Endodermal cell (in vitro differentiated cells): ENCODE measurements around the gene SREK1IP1. TPM values are rescaled to one million over a fixed set of nuclear protein-coding genes. Genes with fewer than 3 reads are reported as not detected.
A peak's percentile ranks its signal among the peaks of the same experiment; 100 is the strongest.

Source experiments
- DNase-seq: peaks from one replicate; pipeline ENCODE4 v3.0.0-alpha.2; 2017
- H3K27ac ChIP-seq: 2 replicates; pipeline ENCODE4 v1.5.1; 2013; ENCODE audit warnings: mild to moderate bottlenecking, low read depth, low read length, moderate library complexity
- H3K27me3 ChIP-seq: 2 replicates; pipeline ENCODE4 v1.6.1; 2013; ENCODE audit warnings: mild to moderate bottlenecking, low read length, moderate library complexity; ENCODE audit not compliant: insufficient read depth, control insufficient read depth, poor library complexity, severe bottlenecking
- H3K36me3 ChIP-seq: 2 replicates; pipeline ENCODE4 v1.7.0; 2013; ENCODE audit warnings: mild to moderate bottlenecking, low read length, moderate library complexity; ENCODE audit not compliant: control insufficient read depth, insufficient read depth
- H3K4me1 ChIP-seq: one replicate; pipeline ENCODE4 v1.7.0; 2013; ENCODE audit warnings: low read length; ENCODE audit not compliant: control insufficient read depth, insufficient read depth
- H3K4me3 ChIP-seq: 2 replicates; pipeline ENCODE4 v1.5.1; 2013; ENCODE audit warnings: mild to moderate bottlenecking, low read length, moderate library complexity
- H3K9ac ChIP-seq: 2 replicates; pipeline ENCODE4 v1.6.1; 2013; ENCODE audit warnings: mild to moderate bottlenecking, low read length, moderate library complexity; ENCODE audit not compliant: poor library complexity, severe bottlenecking; ENCODE audit errors: extremely low read depth
- H3K9me3 ChIP-seq: 2 replicates; pipeline ENCODE4 v1.6.1; 2013; ENCODE audit warnings: mild to moderate bottlenecking, low read length, moderate library complexity; ENCODE audit not compliant: control insufficient read depth
- H3K27ac Mint-ChIP-seq: 2 replicates; pipeline ENCODE4 v1.8.0; 2020; ENCODE audit warnings: mixed read lengths
- H3K27me3 Mint-ChIP-seq: 2 replicates; pipeline ENCODE4 v1.8.0; 2021; ENCODE audit warnings: mild to moderate bottlenecking, mixed read lengths; ENCODE audit not compliant: insufficient read depth
- H3K36me3 Mint-ChIP-seq: 2 replicates; pipeline ENCODE4 v1.8.0; 2020; ENCODE audit warnings: low read depth, mixed read lengths
- H3K4me1 Mint-ChIP-seq: 2 replicates; pipeline ENCODE4 v1.8.0; 2020; ENCODE audit warnings: mixed read lengths
- H3K4me3 Mint-ChIP-seq: 2 replicates; pipeline ENCODE4 v1.8.0; 2020; ENCODE audit warnings: mild to moderate bottlenecking, moderate library complexity, mixed read lengths
- H3K9me3 Mint-ChIP-seq: 2 replicates; pipeline ENCODE4 v1.8.0; 2020; ENCODE audit warnings: mild to moderate bottlenecking, mixed read lengths
- WGBS, 2 experiments: methylation state at CpG; one replicate each; pipeline versions ENCODE4 v1.1.5 to v1.1.7; 2013; ENCODE audit warnings: missing lambda C conversion rate in 2 of 2, mixed read lengths in 1 of 2; ENCODE audit not compliant: insufficient coverage in 1 of 2, insufficient read length in 1 of 2; 5-methylcytosine and 5-hydroxymethylcytosine counted together
- total RNA-seq, 2 donors: library from RNA; stranded (reverse); fragmentation: NEBNext Ultra II Directional in 1 of 2; extraction: Animal tissue kit (Norgen Biotek cat#: 25700) in 1 of 2; gene quantifications; 2 replicates in 1 of 2; 3 replicates in 1 of 2; pipeline ENCODE4 v1.2.1, GENCODE V29; 2021
- TF ChIP-seq, protein P1 (sequence below): fragments of 200-600 bp; sonication (generic); conservative IDR thresholded peaks from 2 replicates; pipeline ENCODE4 v1.5.0; 2021; ENCODE audit warnings: antibody characterized with exemption, mild to moderate bottlenecking

The SREK1IP1 gene
- total RNA-seq, 2 donors from 2014 or later = 51.6 to 55.1 TPM

DNA sequence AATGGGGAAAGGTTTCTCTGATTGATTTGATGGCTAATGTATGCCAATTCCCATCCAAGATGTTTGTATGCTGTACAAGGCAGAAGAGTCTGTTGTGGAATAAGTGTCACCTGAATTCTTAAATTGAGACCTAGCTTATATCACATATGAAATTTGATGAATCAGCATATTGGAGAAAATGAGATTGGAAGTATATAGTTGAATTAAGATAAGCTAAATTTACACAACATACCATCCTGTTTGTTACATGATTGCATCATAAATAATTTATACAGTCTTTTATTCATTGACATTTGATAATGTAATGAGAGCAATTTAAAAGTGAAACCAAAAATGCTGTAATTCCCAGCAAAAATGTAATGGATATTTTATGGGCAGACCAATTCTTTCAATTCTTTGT, 1.4 kb upstream of the SREK1IP1 start:
- H3K4me1 Mint-ChIP-seq = peaks cover 53% of the 10 kb centered on the region
- H3K36me3 ChIP-seq = peaks cover 26% of the 10 kb centered on the region
- peak overlapping the region; percentile 99 for H3K4me3 ChIP-seq
- H3K27ac Mint-ChIP-seq = peak overlapping the region; percentile 100
- no peaks in the 10 kb centered on the region for H3K27me3 ChIP-seq
- no peak for DNase-seq
- H3K27me3 Mint-ChIP-seq = no peaks in the 10 kb centered on the region
- peaks cover 6% of the 10 kb centered on the region for H3K4me1 ChIP-seq
- no peak overlapping the region for H3K27ac ChIP-seq
- peak overlapping the region; percentile 96 for H3K4me3 Mint-ChIP-seq
- peak overlapping the region; percentile 85 for H3K9ac ChIP-seq
- peaks cover 15% of the 10 kb centered on the region for H3K36me3 Mint-ChIP-seq
- TF ChIP-seq, protein P1, sequence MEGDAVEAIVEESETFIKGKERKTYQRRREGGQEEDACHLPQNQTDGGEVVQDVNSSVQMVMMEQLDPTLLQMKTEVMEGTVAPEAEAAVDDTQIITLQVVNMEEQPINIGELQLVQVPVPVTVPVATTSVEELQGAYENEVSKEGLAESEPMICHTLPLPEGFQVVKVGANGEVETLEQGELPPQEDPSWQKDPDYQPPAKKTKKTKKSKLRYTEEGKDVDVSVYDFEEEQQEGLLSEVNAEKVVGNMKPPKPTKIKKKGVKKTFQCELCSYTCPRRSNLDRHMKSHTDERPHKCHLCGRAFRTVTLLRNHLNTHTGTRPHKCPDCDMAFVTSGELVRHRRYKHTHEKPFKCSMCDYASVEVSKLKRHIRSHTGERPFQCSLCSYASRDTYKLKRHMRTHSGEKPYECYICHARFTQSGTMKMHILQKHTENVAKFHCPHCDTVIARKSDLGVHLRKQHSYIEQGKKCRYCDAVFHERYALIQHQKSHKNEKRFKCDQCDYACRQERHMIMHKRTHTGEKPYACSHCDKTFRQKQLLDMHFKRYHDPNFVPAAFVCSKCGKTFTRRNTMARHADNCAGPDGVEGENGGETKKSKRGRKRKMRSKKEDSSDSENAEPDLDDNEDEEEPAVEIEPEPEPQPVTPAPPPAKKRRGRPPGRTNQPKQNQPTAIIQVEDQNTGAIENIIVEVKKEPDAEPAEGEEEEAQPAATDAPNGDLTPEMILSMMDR = no peak
- no peaks in the 10 kb centered on the region for H3K9me3 Mint-ChIP-seq
- no peaks in the 10 kb centered on the region for H3K9me3 ChIP-seq

DNA sequence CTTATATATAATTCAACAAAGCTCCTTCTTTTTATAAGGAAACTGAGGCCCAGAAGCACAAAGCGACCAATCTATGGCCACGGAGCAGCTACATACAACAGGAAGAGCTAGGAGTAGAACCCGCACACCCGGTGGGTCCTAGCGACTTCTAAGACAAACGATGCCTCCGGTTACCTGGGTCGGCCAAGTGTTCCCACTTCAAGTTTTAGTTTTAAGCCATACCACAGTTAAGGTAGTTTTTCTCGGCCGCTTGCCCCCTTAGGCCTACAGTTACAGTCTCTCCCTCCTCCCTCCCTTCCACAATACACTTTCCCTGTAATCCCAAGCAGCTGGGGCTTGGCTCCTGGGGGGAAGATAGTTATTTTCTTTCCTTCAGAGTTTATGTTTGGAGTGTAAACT, 533 bp downstream of the SREK1IP1 start:
- H3K9ac ChIP-seq = peak overlapping the region; percentile 85
- H3K9me3 ChIP-seq = no peaks in the 10 kb centered on the region
- Mint-ChIP-seq H3K27me3 (no peaks in the 10 kb centered on the region), H3K4me1 (peaks cover 48% of the 10 kb centered on the region), H3K4me3 (peak overlapping the region; percentile 96), H3K9me3 (no peaks in the 10 kb centered on the region), H3K36me3 (peaks cover 26% of the 10 kb centered on the region), H3K27ac (peak overlapping the region; percentile 100)
- H3K27ac ChIP-seq = peak overlapping the region; percentile 92
- H3K4me3 ChIP-seq = peak overlapping the region; percentile 99
- H3K4me1 ChIP-seq = no peaks in the 10 kb centered on the region
- peaks cover 43% of the 10 kb centered on the region for H3K36me3 ChIP-seq
- H3K27me3 ChIP-seq = no peaks in the 10 kb centered on the region
- 0 to 1% methylated on average over 9 to 10 of the region's 10 CpGs for whole genome bisulfite sequencing, 2 experiments
- TF ChIP-seq, protein P1 = no peak
- no peak for DNase-seq

DNA sequence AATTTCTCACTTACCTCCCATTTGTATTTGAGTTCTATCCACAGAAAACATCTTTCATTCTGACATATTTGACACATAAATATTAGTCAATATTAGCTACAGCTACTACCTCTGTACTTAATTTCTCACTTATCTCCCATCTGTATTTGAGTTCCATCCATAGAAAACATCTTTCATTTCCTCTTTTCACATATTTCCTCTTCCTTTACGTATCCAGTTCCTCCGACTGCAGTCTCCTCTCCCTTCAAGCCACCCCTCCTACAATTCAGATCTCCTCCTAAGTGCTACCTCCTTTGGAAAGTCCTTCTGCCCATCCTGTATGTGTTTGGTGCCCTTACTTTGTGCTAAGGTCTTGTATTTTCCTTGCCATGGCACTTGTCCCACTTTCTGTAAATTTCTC, 1.6 kb downstream of the SREK1IP1 start:
- no peaks in the 10 kb centered on the region for H3K27me3 ChIP-seq
- WGBS, 2 experiments = 84 to 92% methylated on average over 2 of the region's 2 CpGs
- TF ChIP-seq, protein P1 = no peak
- no peaks in the 10 kb centered on the region for H3K27me3 Mint-ChIP-seq
- peak overlapping the region; percentile 85 for H3K9ac ChIP-seq
- H3K27ac ChIP-seq = no peak overlapping the region
- no peaks in the 10 kb centered on the region for H3K9me3 ChIP-seq
- no peaks in the 10 kb centered on the region for H3K4me1 ChIP-seq
- H3K4me3 Mint-ChIP-seq = peak overlapping the region; percentile 96
- peaks cover 26% of the 10 kb centered on the region for H3K36me3 Mint-ChIP-seq
- peak overlapping the region; percentile 88 for H3K27ac Mint-ChIP-seq
- peaks cover 47% of the 10 kb centered on the region for H3K36me3 ChIP-seq
- H3K4me1 Mint-ChIP-seq = peaks cover 46% of the 10 kb centered on the region
- H3K4me3 ChIP-seq = peak overlapping the region; percentile 99
- no peaks in the 10 kb centered on the region for H3K9me3 Mint-ChIP-seq
- no peak for DNase-seq
